GM18498 (cell line): ENCODE results near the gene ZNF468.
"Not testable (repeated sequence)": the region's sequence is repeated elsewhere in the genome, so short reads cannot be mapped to it uniquely, and the experiment has no call there.

ENCODE experiments used
- ATAC-seq: cut with Tn5 transposase; IDR thresholded peaks from one replicate; pipeline ENCODE4 v1.9.1; 2021; ENCODE audit warnings: mild to moderate bottlenecking, moderate library complexity; ENCODE audit not compliant: unreplicated experiment

The ZNF468 gene

GRCh38 chr19:52829866-52830265 is 27.6 kb downstream of the ZNF468 start:
- not testable (repeated sequence) for ATAC-seq

DNA sequence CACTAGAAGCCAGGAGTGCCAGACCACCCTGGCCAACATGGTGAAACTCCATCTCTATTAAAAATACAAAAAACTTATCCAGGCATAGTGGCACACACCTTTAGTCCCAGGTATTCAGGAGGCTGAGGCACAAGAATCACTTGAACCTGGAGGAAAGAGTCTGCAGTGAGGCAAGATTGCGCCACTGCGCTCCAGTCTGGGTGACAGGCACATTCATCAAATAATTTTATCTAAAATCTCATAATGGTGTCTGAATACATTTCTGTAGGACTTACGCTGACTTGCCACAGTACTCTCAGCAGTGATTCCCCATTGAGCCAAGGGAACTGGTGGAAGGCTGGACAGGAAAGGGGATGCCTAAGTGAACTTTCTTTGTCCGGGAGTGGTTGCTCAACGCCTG is 31.7 kb downstream of the ZNF468 start:
- ATAC-seq = no peak

DNA sequence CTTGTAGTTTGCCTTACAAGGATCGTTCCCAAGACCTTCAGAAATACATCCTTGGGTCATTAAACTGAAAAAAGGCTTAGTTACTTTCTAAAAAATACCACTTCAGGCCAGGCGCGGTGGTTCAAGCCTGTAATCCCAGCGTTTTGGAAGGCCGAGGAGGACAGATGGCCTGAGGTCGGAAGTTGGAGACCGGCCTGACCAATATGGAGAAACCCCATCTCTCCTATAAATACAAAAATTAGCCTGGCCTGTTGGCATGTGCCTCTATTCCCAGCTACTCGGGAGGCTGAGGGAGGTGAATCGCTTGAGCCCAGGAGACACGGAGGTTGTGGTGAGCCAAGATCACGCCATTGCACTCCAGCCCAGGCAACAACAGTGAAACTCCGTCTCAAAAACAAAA is 33.7 kb downstream of the ZNF468 start:
- no peak for ATAC-seq

DNA sequence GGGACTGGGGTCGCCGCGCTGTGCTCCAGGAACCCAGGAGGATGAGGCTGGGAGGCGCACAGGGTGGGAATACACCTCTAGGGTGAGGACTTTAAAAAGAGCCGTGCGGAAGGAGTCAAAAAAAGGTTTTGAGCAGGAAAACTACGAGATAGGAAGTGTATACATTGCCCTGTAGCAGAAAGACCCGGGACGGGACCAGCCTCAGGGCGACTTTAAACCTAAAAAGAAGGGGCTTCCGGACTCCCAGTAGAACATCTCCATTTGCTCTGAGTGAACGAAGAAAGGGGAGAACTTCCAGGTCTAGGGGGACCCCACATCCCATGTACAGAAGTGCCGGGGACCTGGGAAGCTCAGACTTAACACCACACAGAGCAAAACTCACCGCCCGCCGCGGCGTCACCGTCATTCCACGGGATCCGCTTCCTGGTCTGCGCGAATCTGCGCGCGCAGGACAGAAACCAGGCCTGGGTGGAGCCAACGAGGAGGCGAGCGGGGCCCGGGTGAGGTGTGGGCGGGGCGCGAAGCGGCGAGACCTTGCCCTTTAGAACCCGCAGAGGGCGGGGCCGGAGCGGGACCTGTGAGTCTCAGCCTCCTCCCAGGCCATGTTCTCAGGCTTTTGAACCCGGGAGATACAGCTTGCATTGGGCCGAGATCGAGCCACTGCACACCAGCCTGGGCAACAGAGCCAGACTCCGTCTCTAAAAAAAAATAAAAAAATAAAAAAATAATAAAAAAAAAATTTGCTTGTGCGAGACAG is 36.0 kb downstream of the ZNF468 start, which contains the start of gene ZNF28:
Gene ZNF28, minus strand, starts transcription at position 430 of the 757 bp plus-strand sequence. CDS start 3,675 bp downstream, outside the sequence.
- ATAC-seq = peak; percentile 97

GRCh38 chr19:52820472-52821203 is 36.8 kb downstream of the ZNF468 start:
- ATAC-seq = peak; percentile 42

DNA sequence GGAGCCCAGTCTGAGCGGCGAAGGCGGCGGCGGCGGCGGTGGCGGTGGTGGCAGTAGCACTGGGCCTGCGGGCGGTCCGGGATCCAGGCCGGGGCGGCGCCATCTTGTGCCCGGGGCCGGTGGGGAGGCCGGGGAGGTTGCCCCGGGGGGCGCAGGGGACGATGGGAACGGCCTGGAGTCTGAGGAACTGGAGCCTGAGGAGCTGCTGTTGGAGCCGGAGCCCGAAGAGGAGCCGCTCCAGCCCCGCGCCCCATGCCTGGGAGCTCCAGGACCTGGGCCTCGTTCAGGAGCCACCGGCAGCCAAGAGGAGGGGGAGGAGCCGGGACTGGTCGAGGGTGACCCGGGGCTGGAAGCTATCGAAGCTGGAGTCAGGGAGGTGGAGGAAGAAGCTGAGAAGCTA is 47.6 kb downstream of the ZNF468 start:
- no peak for ATAC-seq

DNA sequence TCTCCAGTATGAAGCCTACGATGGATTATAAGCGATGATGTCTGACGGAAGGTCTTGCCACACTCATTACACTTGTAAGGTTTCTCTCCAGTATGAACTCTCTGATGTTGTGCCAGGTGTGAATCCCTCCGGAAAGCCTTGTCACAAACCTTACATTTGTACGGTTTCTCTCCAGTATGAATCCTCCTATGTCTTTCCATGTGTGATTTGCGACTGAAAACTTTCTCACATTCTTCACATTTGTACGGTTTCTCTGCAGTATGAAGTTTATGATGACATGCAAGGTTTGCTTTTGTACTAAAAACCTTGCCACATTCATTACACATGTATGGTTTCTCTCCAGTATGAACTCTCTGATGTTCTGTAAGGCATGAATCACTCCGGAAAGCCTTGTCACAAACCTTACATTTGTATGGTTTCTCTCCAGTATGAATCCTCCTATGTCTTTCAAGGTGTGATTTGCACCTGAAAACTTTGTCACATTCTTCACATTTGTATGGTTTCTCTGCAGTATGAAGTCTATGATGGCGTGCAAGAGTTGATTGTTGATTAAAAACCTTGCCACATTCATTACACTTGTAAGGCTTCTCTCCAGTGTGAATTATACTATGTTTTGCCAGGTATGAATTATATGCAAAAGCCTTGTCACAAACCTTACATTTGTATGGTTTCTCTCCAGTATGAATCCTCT is 57.3 kb downstream of the ZNF468 start:
- not testable (repeated sequence) for ATAC-seq

- no peak for ATAC-seq
Observed at GRCh38 chr19:52789440-52789839, 68.0 kb downstream of the ZNF468 start.
